Inflammatory macrophage treated with lipopolysaccharide for 4 hours (primary cell): ENCODE measurements around the gene DHPS.
"Not testable (repeated sequence)": the region's sequence is repeated elsewhere in the genome, so short reads cannot be mapped to it uniquely, and the experiment has no call there.

Source experiments
- DNase-seq: peaks from one replicate; pipeline ENCODE4 v3.0.0-alpha.2; 2020

Gene DHPS

GRCh38 chr19:12670159-12670928, 11.3 kb downstream of the DHPS start:
- no peak for DNase-seq

- peak; percentile 85 for DNase-seq
These were observed 12.2 kb downstream of the DHPS start for GRCh38 chr19:12669270-12670158.

- DNase-seq: peak; percentile 54
These were observed 12.8 kb downstream of the DHPS start for GRCh38 chr19:12668932-12669269.

GRCh38 chr19:12668346-12668745, 13.3 kb downstream of the DHPS start:
- DNase-seq: no peak

GRCh38 chr19:12667731-12668302, 13.9 kb downstream of the DHPS start:
- DNase-seq: peak; percentile 36

- peak; percentile 91 for DNase-seq
These were observed 15.2 kb downstream of the DHPS start, which contains the start of the genes MAN2B1 and WDR83 for GRCh38 chr19:12666265-12667048. TSS of gene MAN2B1 (minus strand) at chr19:12666742. CDS start at chr19:12666701, 41 bp downstream. TSS of gene WDR83 (plus strand) at chr19:12666807. CDS start at chr19:12669791, 2,984 bp downstream.

- DNase-seq: peak; percentile 48
These were observed 15.9 kb downstream of the DHPS start for GRCh38 chr19:12665671-12666264.

GRCh38 chr19:12665281-12665573, 16.5 kb downstream of the DHPS start:
- DNase-seq: peak; percentile 96

GRCh38 chr19:12664406-12665280, 17.0 kb downstream of the DHPS start:
- DNase-seq: no peak

GRCh38 chr19:12660980-12661379, 20.7 kb downstream of the DHPS start:
- DNase-seq: no peak

- DNase-seq: no peak
These were observed 23.7 kb downstream of the DHPS start for GRCh38 chr19:12657966-12658365.

GRCh38 chr19:12656899-12657571, 24.6 kb downstream of the DHPS start:
- no peak for DNase-seq

- DNase-seq: no peak
These were observed 26.1 kb downstream of the DHPS start for GRCh38 chr19:12655546-12655945.

GRCh38 chr19:12652219-12652618, 29.5 kb downstream of the DHPS start:
- no peak for DNase-seq

- no peak for DNase-seq
These were observed 31.7 kb downstream of the DHPS start for GRCh38 chr19:12649941-12650340.

GRCh38 chr19:12648088-12648487, 33.6 kb downstream of the DHPS start:
- no peak for DNase-seq

GRCh38 chr19:12647490-12648071, 34.1 kb downstream of the DHPS start:
- peak; percentile 50 for DNase-seq

- no peak for DNase-seq
These were observed 34.6 kb downstream of the DHPS start for GRCh38 chr19:12647047-12647446.

GRCh38 chr19:12646551-12646950, 35.1 kb downstream of the DHPS start:
- no peak for DNase-seq

GRCh38 chr19:12643716-12644115, 38.0 kb downstream of the DHPS start:
- DNase-seq: not testable (repeated sequence)
